ENCODE results near the gene LEFTY1. TPM values are rescaled to one million over a fixed set of nuclear protein-coding genes. Genes with fewer than 3 reads are reported as not detected.

The LEFTY1 gene
- total and polyA plus RNA-seq, 2 of the 13 experiments (the other 11 are each of a cell fraction or from before 2014, with no cell fraction given), result 0.29 to 0.79 TPM

DNA sequence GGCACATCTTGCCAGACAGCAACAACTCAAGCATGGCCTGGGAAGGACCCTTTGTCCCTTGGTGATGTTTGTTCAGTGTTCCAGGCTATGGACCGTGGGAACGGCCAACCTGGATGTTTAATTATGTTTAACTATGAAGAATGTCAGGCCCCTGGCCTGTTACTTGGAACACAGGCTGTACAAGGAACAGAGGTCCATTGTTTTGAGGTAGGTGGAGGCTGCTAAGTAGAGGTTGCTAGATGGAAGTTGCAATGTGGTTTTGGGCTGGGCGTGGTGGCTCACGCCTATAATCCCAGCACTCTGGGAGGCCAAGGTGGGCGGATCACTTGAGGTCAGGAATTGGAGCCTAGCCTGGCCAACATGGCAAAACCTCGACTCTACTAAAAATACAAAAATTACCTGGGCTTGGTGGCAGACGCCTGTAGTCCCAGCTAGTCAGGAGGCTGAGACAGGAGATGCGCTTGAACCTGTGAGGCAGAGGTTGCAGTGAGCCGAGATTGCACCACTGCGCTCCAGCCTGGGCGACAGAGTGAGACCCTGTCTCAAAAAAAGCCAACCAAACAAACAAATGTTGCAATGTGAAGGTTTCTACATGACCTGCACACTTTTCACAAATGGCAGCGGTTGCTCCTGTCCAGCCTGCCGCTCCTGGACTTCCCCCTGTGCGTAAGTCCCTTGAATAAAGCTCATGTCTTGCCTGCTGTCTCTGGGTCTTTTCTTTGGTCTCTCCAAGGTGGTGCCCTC, 2.5 kb upstream of the LEFTY1 start (continued):
- TF ChIP-seq, protein P1, sequence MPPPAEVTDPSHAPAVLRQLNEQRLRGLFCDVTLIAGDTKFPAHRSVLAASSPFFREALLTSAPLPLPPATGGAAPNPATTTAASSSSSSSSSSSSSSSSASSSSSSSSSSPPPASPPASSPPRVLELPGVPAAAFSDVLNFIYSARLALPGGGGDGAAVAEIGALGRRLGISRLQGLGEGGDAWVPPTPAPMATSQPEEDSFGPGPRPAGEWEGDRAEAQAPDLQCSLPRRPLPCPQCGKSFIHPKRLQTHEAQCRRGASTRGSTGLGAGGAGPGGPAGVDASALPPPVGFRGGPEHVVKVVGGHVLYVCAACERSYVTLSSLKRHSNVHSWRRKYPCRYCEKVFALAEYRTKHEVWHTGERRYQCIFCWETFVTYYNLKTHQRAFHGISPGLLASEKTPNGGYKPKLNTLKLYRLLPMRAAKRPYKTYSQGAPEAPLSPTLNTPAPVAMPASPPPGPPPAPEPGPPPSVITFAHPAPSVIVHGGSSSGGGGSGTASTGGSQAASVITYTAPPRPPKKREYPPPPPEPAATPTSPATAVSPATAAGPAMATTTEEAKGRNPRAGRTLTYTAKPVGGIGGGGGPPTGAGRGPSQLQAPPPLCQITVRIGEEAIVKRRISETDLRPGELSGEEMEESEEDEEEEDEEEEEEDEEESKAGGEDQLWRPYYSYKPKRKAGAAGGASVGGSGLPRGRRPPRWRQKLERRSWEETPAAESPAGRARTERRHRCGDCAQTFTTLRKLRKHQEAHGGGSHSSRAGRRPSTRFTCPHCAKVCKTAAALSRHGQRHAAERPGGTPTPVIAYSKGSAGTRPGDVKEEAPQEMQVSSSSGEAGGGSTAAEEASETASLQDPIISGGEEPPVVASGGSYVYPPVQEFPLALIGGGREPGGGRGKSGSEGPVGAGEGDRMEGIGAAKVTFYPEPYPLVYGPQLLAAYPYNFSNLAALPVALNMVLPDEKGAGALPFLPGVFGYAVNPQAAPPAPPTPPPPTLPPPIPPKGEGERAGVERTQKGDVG (CRISPR knock-in tag; IDR thresholded peaks at IDR 0.05; ENCODE audit: borderline replicate concordance), result 0 out of 2 replicates have a peak, but pooled peaks have one; percentile 35
- TF ChIP-seq EP300 (IDR thresholded peaks at IDR 0.05; ENCODE audit: low read depth in 2 of 2, low read length in 2 of 2) (peak in 1 of 2 experiments; percentile 46; a peak in 1 of 4 replicates), EP300 (CRISPR knock-in tag; IDR thresholded peaks at IDR 0.05; ENCODE audit: borderline replicate concordance) (no peak), ZNF136 (CRISPR knock-in tag; IDR thresholded peaks at IDR 0.05; ENCODE audit: low read depth) (0 out of 2 replicates have a peak, but pooled peaks have one; percentile 63), STAT5B (CRISPR knock-in tag; IDR thresholded peaks at IDR 0.05) (no peak), MEIS2 (CRISPR knock-in tag; IDR thresholded peaks at IDR 0.05) (no peak), PHF8 (CRISPR knock-in tag; IDR thresholded peaks at IDR 0.05) (peak; percentile 17; the same call in 1 of the 2 replicates), PAWR (CRISPR knock-in tag; IDR thresholded peaks at IDR 0.05; ENCODE audit: borderline replicate concordance) (no peak), NFATC3 (CRISPR knock-in tag; IDR thresholded peaks at IDR 0.05) (0 out of 2 replicates have a peak, but pooled peaks have one; percentile 29), TEAD3 (CRISPR knock-in tag; optimal IDR thresholded peaks at IDR 0.05; ENCODE audit: borderline replicate concordance) (peak; percentile 4), ZBTB34 (CRISPR knock-in tag; IDR thresholded peaks at IDR 0.05) (peak; percentile 45; the same call in 1 of the 2 replicates), ZMYM3 (CRISPR knock-in tag; IDR thresholded peaks at IDR 0.05) (peak; percentile 53; the same call in 1 of the 2 replicates), NFKBIZ (CRISPR knock-in tag; IDR thresholded peaks at IDR 0.05) (no peak), CEBPB (IDR thresholded peaks at IDR 0.05; ENCODE audit: borderline replicate concordance, low read depth, low read length) (peak; percentile 71; the same call in 1 of the 2 replicates), PATZ1 (CRISPR knock-in tag; IDR thresholded peaks at IDR 0.05) (0 out of 2 replicates have a peak, but pooled peaks have one; percentile 19), ARID3A (IDR thresholded peaks at IDR 0.05; ENCODE audit: low read depth, low read length) (no peak), POLR2A (IDR thresholded peaks at IDR 0.05; ENCODE audit: insufficient read depth in 1 of 2, low read depth in 2 of 2, low read length in 2 of 2) (no peak), SOX13 (IDR thresholded peaks at IDR 0.05) (no peak), SOX13 (CRISPR knock-in tag; conservative IDR thresholded peaks at IDR 0.05 in 1 of 2, IDR thresholded peaks at IDR 0.05 in 1 of 2) (peak in 1 of 2 experiments; percentile 58; a peak in 2 of 4 replicates)
- TF ChIP-seq, protein P2, sequence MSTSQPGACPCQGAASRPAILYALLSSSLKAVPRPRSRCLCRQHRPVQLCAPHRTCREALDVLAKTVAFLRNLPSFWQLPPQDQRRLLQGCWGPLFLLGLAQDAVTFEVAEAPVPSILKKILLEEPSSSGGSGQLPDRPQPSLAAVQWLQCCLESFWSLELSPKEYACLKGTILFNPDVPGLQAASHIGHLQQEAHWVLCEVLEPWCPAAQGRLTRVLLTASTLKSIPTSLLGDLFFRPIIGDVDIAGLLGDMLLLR (CRISPR knock-in tag; IDR thresholded peaks at IDR 0.05), result no peak
